WTC11 (cell line): ENCODE measurements around the gene EMC10.

ENCODE experiments used
- CBFB ChIP-seq: sonication (generic); formaldehyde crosslinking; IDR thresholded peaks from 2 replicates; pipeline ENCODE4 v1.8.1; 2022; ENCODE audit warnings: mild to moderate bottlenecking, low read depth, missing genetic modification reagents
- ESRRA ChIP-seq: sonication (generic); formaldehyde crosslinking; IDR thresholded peaks from 2 replicates; pipeline ENCODE4 v1.8.1; 2022; ENCODE audit warnings: mild to moderate bottlenecking, missing genetic modification reagents, borderline replicate concordance
- MXD4 ChIP-seq: fragments of 250-450 bp; sonication (Bioruptor Pico); IDR thresholded peaks from 2 replicates; pipeline ENCODE4 v1.8.0; 2021; ENCODE audit warnings: mild to moderate bottlenecking, moderate library complexity, borderline replicate concordance
- ZNF121 ChIP-seq: sonication (generic); formaldehyde crosslinking; IDR thresholded peaks from 2 replicates; pipeline ENCODE4 v1.8.0; 2023; ENCODE audit warnings: missing genetic modification reagents
- ZNF232 ChIP-seq: sonication (generic); formaldehyde crosslinking; IDR thresholded peaks from 2 replicates; pipeline ENCODE4 v1.8.0; 2022; ENCODE audit warnings: mild to moderate bottlenecking, missing genetic modification reagents
- ZNF396 ChIP-seq: fragments of 250-450 bp; sonication (Bioruptor Pico); IDR thresholded peaks from 2 replicates; pipeline ENCODE4 v1.8.0; 2021; ENCODE audit warnings: mild to moderate bottlenecking, moderate library complexity, borderline replicate concordance
- ZNF423 ChIP-seq: fragments of 250-450 bp; sonication (Bioruptor Pico); IDR thresholded peaks from 2 replicates; pipeline ENCODE4 v2.1.2; 2022; ENCODE audit warnings: mild to moderate bottlenecking, moderate library complexity
- TF ChIP-seq, protein P1 (sequence below): fragments of 200-600 bp; IDR thresholded peaks from 2 replicates; pipeline ENCODE4 v1.8.0; 2022; ENCODE audit warnings: antibody characterized with exemption
- TF ChIP-seq, protein P2 (sequence below): sonication (generic); formaldehyde crosslinking; conservative IDR thresholded peaks from 2 replicates; pipeline ENCODE4 v1.8.1; 2022; ENCODE audit warnings: mild to moderate bottlenecking, missing genetic modification reagents

DNA sequence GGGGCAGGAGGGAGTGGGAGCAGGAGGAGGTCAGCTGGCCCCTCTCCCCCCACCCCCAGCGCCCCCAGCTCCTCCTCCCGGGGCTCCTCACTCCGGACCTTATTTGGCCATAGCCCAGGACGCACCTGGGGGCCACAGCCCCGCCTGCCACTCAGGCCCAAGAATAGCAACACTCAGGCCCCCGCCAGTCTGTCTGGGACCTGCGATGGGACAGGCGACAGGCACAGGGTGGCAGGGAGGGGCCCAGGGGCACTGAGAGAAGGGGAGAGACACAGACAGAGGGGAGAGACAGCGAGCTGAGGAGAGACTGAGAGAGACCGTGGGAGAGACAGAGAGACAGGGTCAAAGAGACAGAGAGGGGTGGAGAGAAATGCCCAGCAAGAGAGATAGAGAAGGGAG is 24.4 kb downstream of the EMC10 start:
- TF ChIP-seq CBFB (no peak), ZNF396 (CRISPR knock-in tag) (no peak), MXD4 (CRISPR knock-in tag) (no peak), ZNF121 (CRISPR knock-in tag) (no peak), ESRRA (CRISPR knock-in tag) (no peak), ZNF423 (CRISPR knock-in tag) (no peak), ZNF232 (CRISPR knock-in tag) (no peak)
- TF ChIP-seq, protein P1, sequence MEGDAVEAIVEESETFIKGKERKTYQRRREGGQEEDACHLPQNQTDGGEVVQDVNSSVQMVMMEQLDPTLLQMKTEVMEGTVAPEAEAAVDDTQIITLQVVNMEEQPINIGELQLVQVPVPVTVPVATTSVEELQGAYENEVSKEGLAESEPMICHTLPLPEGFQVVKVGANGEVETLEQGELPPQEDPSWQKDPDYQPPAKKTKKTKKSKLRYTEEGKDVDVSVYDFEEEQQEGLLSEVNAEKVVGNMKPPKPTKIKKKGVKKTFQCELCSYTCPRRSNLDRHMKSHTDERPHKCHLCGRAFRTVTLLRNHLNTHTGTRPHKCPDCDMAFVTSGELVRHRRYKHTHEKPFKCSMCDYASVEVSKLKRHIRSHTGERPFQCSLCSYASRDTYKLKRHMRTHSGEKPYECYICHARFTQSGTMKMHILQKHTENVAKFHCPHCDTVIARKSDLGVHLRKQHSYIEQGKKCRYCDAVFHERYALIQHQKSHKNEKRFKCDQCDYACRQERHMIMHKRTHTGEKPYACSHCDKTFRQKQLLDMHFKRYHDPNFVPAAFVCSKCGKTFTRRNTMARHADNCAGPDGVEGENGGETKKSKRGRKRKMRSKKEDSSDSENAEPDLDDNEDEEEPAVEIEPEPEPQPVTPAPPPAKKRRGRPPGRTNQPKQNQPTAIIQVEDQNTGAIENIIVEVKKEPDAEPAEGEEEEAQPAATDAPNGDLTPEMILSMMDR, result no peak
- TF ChIP-seq, protein P2, sequence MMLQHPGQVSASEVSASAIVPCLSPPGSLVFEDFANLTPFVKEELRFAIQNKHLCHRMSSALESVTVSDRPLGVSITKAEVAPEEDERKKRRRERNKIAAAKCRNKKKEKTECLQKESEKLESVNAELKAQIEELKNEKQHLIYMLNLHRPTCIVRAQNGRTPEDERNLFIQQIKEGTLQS (CRISPR knock-in tag), result no peak
